Measurements from ENCODE around the gene GAA. TPM values are rescaled to one million over a fixed set of nuclear protein-coding genes. Genes with fewer than 3 reads are reported as not detected.

Gene GAA
- total RNA-seq, 1 donor from 2014 or later, result 15.2 TPM

DNA sequence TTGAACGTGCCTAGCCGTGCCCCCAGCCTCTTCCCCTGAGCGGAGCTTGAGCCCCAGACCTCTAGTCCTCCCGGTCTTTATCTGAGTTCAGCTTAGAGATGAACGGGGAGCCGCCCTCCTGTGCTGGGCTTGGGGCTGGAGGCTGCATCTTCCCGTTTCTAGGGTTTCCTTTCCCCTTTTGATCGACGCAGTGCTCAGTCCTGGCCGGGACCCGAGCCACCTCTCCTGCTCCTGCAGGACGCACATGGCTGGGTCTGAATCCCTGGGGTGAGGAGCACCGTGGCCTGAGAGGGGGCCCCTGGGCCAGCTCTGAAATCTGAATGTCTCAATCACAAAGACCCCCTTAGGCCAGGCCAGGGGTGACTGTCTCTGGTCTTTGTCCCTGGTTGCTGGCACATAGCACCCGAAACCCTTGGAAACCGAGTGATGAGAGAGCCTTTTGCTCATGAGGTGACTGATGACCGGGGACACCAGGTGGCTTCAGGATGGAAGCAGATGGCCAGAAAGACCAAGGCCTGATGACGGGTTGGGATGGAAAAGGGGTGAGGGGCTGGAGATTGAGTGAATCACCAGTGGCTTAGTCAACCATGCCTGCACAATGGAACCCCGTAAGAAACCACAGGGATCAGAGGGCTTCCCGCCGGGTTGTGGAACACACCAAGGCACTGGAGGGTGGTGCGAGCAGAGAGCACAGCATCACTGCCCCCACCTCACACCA, 724 bp downstream of the GAA start:
- Histone ChIP-seq H3K9ac (peak overlapping the region; percentile 41), H3K9me3 (ENCODE audit: low read depth) (no peaks in the 10 kb centered on the region), H3K79me2 (ENCODE audit: low read depth) (no peaks in the 10 kb centered on the region), H4K20me1 (ENCODE audit: low read depth) (no peaks in the 10 kb centered on the region), H3K4me2 (peak overlapping the region; percentile 95), H3K27me3 (peaks cover 14% of the 10 kb centered on the region), H3K36me3 (no peaks in the 10 kb centered on the region), H3K27ac (no peak overlapping the region), H3K4me1 (peaks cover 10% of the 10 kb centered on the region), H3F3A (ENCODE audit: low read depth) (no peaks in the 10 kb centered on the region), H3K4me3 (peak overlapping the region; percentile 88), H2AFZ (replicated peaks) (peak overlapping the region; percentile 97)
- no peaks in the 10 kb centered on the region for H3K36me3 Mint-ChIP-seq
- TF ChIP-seq EZH2phosphoT487 (IDR thresholded peaks at IDR 0.05) (no peak), EZH2 (IDR thresholded peaks at IDR 0.05) (no peak)
- TF ChIP-seq, protein P1, sequence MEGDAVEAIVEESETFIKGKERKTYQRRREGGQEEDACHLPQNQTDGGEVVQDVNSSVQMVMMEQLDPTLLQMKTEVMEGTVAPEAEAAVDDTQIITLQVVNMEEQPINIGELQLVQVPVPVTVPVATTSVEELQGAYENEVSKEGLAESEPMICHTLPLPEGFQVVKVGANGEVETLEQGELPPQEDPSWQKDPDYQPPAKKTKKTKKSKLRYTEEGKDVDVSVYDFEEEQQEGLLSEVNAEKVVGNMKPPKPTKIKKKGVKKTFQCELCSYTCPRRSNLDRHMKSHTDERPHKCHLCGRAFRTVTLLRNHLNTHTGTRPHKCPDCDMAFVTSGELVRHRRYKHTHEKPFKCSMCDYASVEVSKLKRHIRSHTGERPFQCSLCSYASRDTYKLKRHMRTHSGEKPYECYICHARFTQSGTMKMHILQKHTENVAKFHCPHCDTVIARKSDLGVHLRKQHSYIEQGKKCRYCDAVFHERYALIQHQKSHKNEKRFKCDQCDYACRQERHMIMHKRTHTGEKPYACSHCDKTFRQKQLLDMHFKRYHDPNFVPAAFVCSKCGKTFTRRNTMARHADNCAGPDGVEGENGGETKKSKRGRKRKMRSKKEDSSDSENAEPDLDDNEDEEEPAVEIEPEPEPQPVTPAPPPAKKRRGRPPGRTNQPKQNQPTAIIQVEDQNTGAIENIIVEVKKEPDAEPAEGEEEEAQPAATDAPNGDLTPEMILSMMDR (IDR thresholded peaks at IDR 0.05), result no peak
- H3K9me3 Mint-ChIP-seq, result no peaks in the 10 kb centered on the region
- peak overlapping the region; percentile 97 for H3K27ac Mint-ChIP-seq
- peaks cover 42% of the 10 kb centered on the region for H3K4me1 Mint-ChIP-seq
- H3K4me3 Mint-ChIP-seq, result peak overlapping the region; percentile 97
- DNase-seq (ENCODE audit: low spot score), result peak; percentile 61
- H3K27me3 Mint-ChIP-seq (ENCODE audit: insufficient read depth, low read depth), result peaks cover 16% of the 10 kb centered on the region

DNA sequence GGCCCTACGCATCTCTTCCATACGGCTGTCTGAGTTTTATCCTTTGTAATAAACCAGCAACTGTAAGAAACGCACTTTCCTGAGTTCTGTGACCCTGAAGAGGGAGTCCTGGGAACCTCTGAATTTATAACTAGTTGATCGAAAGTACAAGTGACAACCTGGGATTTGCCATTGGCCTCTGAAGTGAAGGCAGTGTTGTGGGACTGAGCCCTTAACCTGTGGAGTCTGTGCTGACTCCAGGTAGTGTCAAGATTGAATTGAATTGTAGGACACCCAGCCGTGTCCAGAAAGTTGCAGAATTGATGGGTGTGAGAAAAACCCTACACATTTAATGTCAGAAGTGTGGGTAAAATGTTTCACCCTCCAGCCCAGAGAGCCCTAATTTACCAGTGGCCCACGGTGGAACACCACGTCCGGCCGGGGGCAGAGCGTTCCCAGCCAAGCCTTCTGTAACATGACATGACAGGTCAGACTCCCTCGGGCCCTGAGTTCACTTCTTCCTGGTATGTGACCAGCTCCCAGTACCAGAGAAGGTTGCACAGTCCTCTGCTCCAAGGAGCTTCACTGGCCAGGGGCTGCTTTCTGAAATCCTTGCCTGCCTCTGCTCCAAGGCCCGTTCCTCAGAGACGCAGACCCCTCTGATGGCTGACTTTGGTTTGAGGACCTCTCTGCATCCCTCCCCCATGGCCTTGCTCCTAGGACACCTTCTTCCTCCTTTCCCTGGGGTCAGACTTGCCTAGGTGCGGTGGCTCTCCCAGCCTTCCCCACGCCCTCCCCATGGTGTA, 1.5 kb downstream of the GAA start:
- H3K4me1 Mint-ChIP-seq, result peaks cover 37% of the 10 kb centered on the region
- Histone ChIP-seq H3K9ac (no peak overlapping the region), H3K79me2 (ENCODE audit: low read depth) (no peaks in the 10 kb centered on the region), H3K4me2 (peak overlapping the region; percentile 95), H3K4me3 (peak overlapping the region; percentile 88), H3K27ac (no peak overlapping the region), H3K9me3 (ENCODE audit: low read depth) (no peaks in the 10 kb centered on the region), H2AFZ (replicated peaks) (no peak overlapping the region), H3K4me1 (peaks cover 10% of the 10 kb centered on the region), H3F3A (ENCODE audit: low read depth) (no peaks in the 10 kb centered on the region), H3K27me3 (peaks cover 14% of the 10 kb centered on the region), H3K36me3 (no peaks in the 10 kb centered on the region), H4K20me1 (ENCODE audit: low read depth) (no peaks in the 10 kb centered on the region)
- H3K4me3 Mint-ChIP-seq, result peak overlapping the region; percentile 97
- no peaks in the 10 kb centered on the region for H3K36me3 Mint-ChIP-seq
- TF ChIP-seq EZH2 (IDR thresholded peaks at IDR 0.05), result no peak
- TF ChIP-seq, protein P1 (IDR thresholded peaks at IDR 0.05), result no peak
- no peak for TF ChIP-seq EZH2phosphoT487 (IDR thresholded peaks at IDR 0.05)
- DNase-seq (ENCODE audit: low spot score), result no peak
- peak overlapping the region; percentile 25 for H3K27ac Mint-ChIP-seq
- H3K9me3 Mint-ChIP-seq, result no peaks in the 10 kb centered on the region
- peaks cover 14% of the 10 kb centered on the region for H3K27me3 Mint-ChIP-seq (ENCODE audit: insufficient read depth, low read depth)

DNA sequence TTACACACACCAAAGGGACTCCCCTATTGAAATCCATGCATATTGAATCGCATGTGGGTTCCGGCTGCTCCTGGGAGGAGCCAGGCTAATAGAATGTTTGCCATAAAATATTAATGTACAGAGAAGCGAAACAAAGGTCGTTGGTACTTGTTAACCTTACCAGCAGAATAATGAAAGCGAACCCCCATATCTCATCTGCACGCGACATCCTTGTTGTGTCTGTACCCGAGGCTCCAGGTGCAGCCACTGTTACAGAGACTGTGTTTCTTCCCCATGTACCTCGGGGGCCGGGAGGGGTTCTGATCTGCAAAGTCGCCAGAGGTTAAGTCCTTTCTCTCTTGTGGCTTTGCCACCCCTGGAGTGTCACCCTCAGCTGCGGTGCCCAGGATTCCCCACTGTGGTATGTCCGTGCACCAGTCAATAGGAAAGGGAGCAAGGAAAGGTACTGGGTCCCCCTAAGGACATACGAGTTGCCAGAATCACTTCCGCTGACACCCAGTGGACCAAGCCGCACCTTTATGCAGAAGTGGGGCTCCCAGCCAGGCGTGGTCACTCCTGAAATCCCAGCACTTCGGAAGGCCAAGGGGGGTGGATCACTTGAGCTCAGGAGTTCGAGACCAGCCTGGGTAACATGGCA, 2.2 kb downstream of the GAA start:
- Mint-ChIP-seq H3K27ac (peak overlapping the region; percentile 84), H3K36me3 (no peaks in the 10 kb centered on the region), H3K4me1 (peaks cover 36% of the 10 kb centered on the region), H3K9me3 (no peaks in the 10 kb centered on the region), H3K27me3 (ENCODE audit: insufficient read depth, low read depth) (peaks cover 12% of the 10 kb centered on the region), H3K4me3 (peak overlapping the region; percentile 76)
- no peaks in the 10 kb centered on the region for H3F3A ChIP-seq (ENCODE audit: low read depth)
- no peak overlapping the region for H3K4me3 ChIP-seq
- TF ChIP-seq EZH2phosphoT487 (IDR thresholded peaks at IDR 0.05) (no peak), EZH2 (IDR thresholded peaks at IDR 0.05) (no peak)
- TF ChIP-seq, protein P1 (IDR thresholded peaks at IDR 0.05), result no peak
- H3K27me3 ChIP-seq, result peaks cover 14% of the 10 kb centered on the region
- no peaks in the 10 kb centered on the region for H3K79me2 ChIP-seq (ENCODE audit: low read depth)
- H3K4me2 ChIP-seq, result no peak overlapping the region
- no peaks in the 10 kb centered on the region for H3K36me3 ChIP-seq
- no peaks in the 10 kb centered on the region for H3K9me3 ChIP-seq (ENCODE audit: low read depth)
- no peak overlapping the region for H3K27ac ChIP-seq
- no peak overlapping the region for H2AFZ ChIP-seq (replicated peaks)
- H4K20me1 ChIP-seq (ENCODE audit: low read depth), result no peaks in the 10 kb centered on the region
- H3K9ac ChIP-seq, result no peak overlapping the region
- no peak for DNase-seq (ENCODE audit: low spot score)
- H3K4me1 ChIP-seq, result peaks cover 10% of the 10 kb centered on the region
